Osteoblast (primary cell): ENCODE data around the gene CFAP74. TPM values are rescaled to one million over a fixed set of nuclear protein-coding genes. Genes with fewer than 3 reads are reported as not detected.
A peak's percentile ranks its signal among the peaks of the same experiment; 100 is the strongest.

Source experiments
- DNase-seq: peaks from one replicate; pipeline ENCODE4 v3.0.0; 2011; ENCODE audit warnings: low spot score, mixed read lengths; ENCODE audit not compliant: insufficient read length; ENCODE audit errors: missing footprints
- H2AFZ ChIP-seq: 2 replicates; pipeline ENCODE4 v1.6.0; 2011; ENCODE audit warnings: mild to moderate bottlenecking, low read length
- H3K27ac ChIP-seq: 2 replicates; pipeline ENCODE4 v1.5.1; 2011; ENCODE audit warnings: mild to moderate bottlenecking, low read depth, low read length, moderate library complexity
- H3K27me3 ChIP-seq: 2 replicates; pipeline ENCODE4 v1.6.0; 2012; ENCODE audit warnings: mild to moderate bottlenecking, control low read depth, inconsistent platforms, low read length, moderate library complexity; ENCODE audit not compliant: insufficient read depth
- H3K36me3 ChIP-seq: 2 replicates; pipeline ENCODE4 v1.5.1; 2011; ENCODE audit warnings: mild to moderate bottlenecking, low read length, control low read depth, moderate library complexity; ENCODE audit not compliant: insufficient read depth
- H3K4me1 ChIP-seq: 2 replicates; pipeline ENCODE4 v1.5.1; 2011; ENCODE audit warnings: mild to moderate bottlenecking, low read length, control low read depth, moderate library complexity; ENCODE audit not compliant: insufficient read depth
- H3K4me2 ChIP-seq: 2 replicates; pipeline ENCODE4 v1.6.0; 2011; ENCODE audit warnings: mild to moderate bottlenecking, low read length; ENCODE audit not compliant: insufficient read depth
- H3K4me3 ChIP-seq: fragments of 200-600 bp; sonication (generic); 3 replicates; pipeline ENCODE4 v1.5.1; 2012; ENCODE audit warnings: mild to moderate bottlenecking, low read length, inconsistent platforms; ENCODE audit not compliant: insufficient read depth
- H3K79me2 ChIP-seq: 2 replicates; pipeline ENCODE4 v1.6.0; 2012; ENCODE audit warnings: mild to moderate bottlenecking, low read length, control low read depth, inconsistent platforms; ENCODE audit not compliant: insufficient read depth
- H3K9me3 ChIP-seq: 2 replicates; pipeline ENCODE4 v1.5.1; 2011; ENCODE audit warnings: low read depth, low read length, control low read depth
- H4K20me1 ChIP-seq: 2 replicates; pipeline ENCODE4 v1.6.0; 2012; ENCODE audit warnings: mild to moderate bottlenecking, low read length, control low read depth; ENCODE audit not compliant: insufficient read depth
- total RNA-seq: library from RNA; depleted of rRNA; stranded (reverse); fragments of >200 nt; gene quantifications from 2 replicates; pipeline ENCODE4 v1.2.3, GENCODE V29; 2012
- TF ChIP-seq, protein P1 (sequence below): IDR thresholded peaks from 2 replicates; pipeline ENCODE4 v1.5.1; 2011; ENCODE audit warnings: mild to moderate bottlenecking, low read depth, low read length, moderate library complexity; ENCODE audit errors: extremely low read depth

Gene CFAP74
- total RNA-seq, 1 donor, result not detected

DNA sequence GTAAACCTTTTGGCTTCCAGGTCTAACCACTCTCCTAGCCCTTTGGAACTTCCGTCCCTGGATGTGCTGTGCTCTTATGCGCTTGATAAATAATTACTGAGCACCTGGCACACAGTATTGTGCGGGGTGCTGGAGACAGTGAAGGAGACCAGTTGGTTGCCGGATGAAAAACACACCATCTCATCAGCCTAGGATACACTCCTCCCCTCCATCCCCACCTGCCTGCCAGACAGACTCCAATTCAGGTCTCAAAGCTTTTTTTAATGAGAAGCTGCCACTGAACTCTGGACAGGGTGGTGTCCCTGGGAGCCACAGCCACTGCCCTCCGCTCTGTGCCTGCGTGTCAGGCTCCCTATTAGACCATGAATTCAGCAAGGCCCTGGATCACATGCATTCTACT is 121.9 kb downstream of the CFAP74 start:
- Histone ChIP-seq H3K9me3 (no peaks in the 10 kb centered on the region), H3K4me2 (no peak overlapping the region), H3K4me3 (no peak overlapping the region), H3K27me3 (no peaks in the 10 kb centered on the region), H3K36me3 (no peaks in the 10 kb centered on the region), H2AFZ (no peak overlapping the region), H3K27ac (no peak overlapping the region), H4K20me1 (peaks cover 78% of the 10 kb centered on the region), H3K4me1 (peaks cover 3% of the 10 kb centered on the region), H3K79me2 (peaks cover 95% of the 10 kb centered on the region)
- TF ChIP-seq, protein P1, sequence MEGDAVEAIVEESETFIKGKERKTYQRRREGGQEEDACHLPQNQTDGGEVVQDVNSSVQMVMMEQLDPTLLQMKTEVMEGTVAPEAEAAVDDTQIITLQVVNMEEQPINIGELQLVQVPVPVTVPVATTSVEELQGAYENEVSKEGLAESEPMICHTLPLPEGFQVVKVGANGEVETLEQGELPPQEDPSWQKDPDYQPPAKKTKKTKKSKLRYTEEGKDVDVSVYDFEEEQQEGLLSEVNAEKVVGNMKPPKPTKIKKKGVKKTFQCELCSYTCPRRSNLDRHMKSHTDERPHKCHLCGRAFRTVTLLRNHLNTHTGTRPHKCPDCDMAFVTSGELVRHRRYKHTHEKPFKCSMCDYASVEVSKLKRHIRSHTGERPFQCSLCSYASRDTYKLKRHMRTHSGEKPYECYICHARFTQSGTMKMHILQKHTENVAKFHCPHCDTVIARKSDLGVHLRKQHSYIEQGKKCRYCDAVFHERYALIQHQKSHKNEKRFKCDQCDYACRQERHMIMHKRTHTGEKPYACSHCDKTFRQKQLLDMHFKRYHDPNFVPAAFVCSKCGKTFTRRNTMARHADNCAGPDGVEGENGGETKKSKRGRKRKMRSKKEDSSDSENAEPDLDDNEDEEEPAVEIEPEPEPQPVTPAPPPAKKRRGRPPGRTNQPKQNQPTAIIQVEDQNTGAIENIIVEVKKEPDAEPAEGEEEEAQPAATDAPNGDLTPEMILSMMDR, result no peak
- no peak for DNase-seq

GRCh38 chr1:1880617-1881312 is 122.8 kb downstream of the CFAP74 start:
- Histone ChIP-seq H3K36me3 (peaks cover 3% of the 10 kb centered on the region), H3K79me2 (peaks cover 95% of the 10 kb centered on the region), H3K4me1 (peaks cover 9% of the 10 kb centered on the region), H3K27ac (peak overlapping the region; percentile 15), H3K4me2 (no peak overlapping the region), H3K27me3 (no peaks in the 10 kb centered on the region), H2AFZ (no peak overlapping the region), H4K20me1 (peaks cover 80% of the 10 kb centered on the region), H3K9me3 (no peaks in the 10 kb centered on the region), H3K4me3 (no peak overlapping the region)
- no peak for DNase-seq
- TF ChIP-seq, protein P1, result no peak

DNA sequence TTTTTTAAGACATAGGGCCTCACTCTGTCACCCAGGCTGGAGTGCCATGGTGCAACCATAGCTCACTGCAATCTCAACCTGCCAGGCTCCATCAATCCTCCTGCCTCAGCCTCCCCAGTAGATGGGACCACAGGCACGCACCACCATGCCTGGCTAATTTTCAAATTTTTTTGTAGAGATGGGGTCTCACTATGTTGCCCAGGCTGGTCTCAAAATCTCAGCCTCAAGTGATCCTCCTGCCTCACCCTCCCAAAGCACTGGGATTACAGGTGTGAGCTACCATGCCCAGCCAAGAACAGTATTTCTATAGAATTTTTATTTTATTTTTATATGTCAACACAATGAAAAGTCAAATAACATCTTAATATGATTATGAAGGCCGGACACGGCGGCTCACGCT is 123.6 kb downstream of the CFAP74 start:
- Histone ChIP-seq H2AFZ (no peak overlapping the region), H3K4me2 (no peak overlapping the region), H3K27me3 (no peaks in the 10 kb centered on the region), H4K20me1 (peaks cover 86% of the 10 kb centered on the region), H3K79me2 (peaks cover 97% of the 10 kb centered on the region), H3K36me3 (peaks cover 8% of the 10 kb centered on the region), H3K4me1 (peaks cover 9% of the 10 kb centered on the region), H3K27ac (no peak overlapping the region), H3K9me3 (no peaks in the 10 kb centered on the region), H3K4me3 (no peak overlapping the region)
- TF ChIP-seq, protein P1, result no peak
- DNase-seq, result no peak

- no peak overlapping the region for H3K27ac ChIP-seq
- peak; percentile 36 for DNase-seq
- TF ChIP-seq, protein P1, result no peak
- peaks cover 6% of the 10 kb centered on the region for H3K4me1 ChIP-seq
- H3K27me3 ChIP-seq, result no peaks in the 10 kb centered on the region
- H3K4me3 ChIP-seq, result no peak overlapping the region
- H2AFZ ChIP-seq, result no peak overlapping the region
- no peak overlapping the region for H3K4me2 ChIP-seq
- peaks cover 10% of the 10 kb centered on the region for H3K36me3 ChIP-seq
- no peaks in the 10 kb centered on the region for H3K9me3 ChIP-seq
- H4K20me1 ChIP-seq, result peaks cover 88% of the 10 kb centered on the region
- peaks cover 98% of the 10 kb centered on the region for H3K79me2 ChIP-seq
Observed at GRCh38 chr1:1877865-1878436, 125.6 kb downstream of the CFAP74 start.
